IPS DF 19.7 (cell line): ENCODE data around the gene NOP9.

Source experiments
- DNase-seq: peaks from one replicate; pipeline ENCODE4 v3.0.0-alpha.2; 2013; ENCODE audit warnings: low read depth, low spot score

Gene NOP9

DNA sequence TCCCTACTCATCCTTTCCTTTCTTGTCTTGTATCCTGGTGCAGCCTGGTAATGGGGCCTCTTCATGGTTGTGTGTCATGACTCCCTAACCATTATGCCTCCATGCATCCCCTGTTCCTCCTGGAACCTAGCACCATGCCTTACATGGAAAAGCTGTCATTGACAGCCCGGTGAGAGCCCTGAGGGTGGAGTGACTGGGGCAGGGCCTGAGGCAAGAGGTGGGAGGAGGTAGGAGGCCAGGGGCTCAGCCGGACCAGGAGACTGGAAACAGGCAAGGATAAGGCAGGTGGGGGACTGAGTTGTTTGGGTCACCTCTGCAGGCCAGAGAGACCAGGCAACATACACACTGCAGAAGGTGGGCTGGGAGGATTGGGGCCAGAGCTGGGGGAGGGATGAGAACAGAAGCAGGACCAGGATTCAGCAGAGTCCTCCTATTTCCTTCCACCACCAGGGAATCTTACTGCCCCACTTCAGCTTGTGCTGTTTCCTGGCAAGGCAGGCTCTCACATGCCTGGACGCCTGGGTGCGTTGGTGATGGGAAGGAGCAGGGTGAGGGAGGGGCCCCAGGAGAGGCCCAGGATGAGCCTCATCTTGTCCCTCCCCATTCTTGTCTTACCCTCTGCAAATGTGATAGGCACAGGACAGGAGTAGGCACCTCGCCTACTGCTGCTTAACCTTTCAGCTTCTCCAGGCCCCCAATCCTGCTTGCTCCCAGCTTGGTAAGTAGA, 10.1 kb downstream of the NOP9 start, which contains the start of gene LTB4R2:
TSS of gene LTB4R2 (plus strand) at position 603 of the 727 bp plus-strand sequence. CDS start 525 bp downstream, outside the sequence.
- no peak for DNase-seq

DNA sequence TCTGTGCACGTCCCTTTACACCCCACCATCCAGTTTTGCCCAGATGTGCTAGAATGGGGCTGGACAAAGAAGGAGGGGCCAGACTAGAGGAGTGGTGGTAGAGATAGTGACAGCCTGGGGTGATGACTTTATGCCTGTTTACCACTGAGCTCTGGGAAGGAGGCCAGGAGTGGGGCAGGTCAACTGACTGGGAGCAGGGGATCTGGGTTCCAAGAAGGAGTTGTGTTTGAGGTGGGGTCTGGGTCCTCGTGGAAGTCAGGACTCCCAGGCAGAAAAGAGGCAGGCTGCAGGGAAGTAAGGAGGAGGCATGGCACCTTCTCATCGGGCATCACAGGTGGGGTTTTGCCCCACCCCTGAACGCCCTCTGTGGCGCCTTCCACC, 10.6 kb downstream of the NOP9 start:
- no peak for DNase-seq

DNA sequence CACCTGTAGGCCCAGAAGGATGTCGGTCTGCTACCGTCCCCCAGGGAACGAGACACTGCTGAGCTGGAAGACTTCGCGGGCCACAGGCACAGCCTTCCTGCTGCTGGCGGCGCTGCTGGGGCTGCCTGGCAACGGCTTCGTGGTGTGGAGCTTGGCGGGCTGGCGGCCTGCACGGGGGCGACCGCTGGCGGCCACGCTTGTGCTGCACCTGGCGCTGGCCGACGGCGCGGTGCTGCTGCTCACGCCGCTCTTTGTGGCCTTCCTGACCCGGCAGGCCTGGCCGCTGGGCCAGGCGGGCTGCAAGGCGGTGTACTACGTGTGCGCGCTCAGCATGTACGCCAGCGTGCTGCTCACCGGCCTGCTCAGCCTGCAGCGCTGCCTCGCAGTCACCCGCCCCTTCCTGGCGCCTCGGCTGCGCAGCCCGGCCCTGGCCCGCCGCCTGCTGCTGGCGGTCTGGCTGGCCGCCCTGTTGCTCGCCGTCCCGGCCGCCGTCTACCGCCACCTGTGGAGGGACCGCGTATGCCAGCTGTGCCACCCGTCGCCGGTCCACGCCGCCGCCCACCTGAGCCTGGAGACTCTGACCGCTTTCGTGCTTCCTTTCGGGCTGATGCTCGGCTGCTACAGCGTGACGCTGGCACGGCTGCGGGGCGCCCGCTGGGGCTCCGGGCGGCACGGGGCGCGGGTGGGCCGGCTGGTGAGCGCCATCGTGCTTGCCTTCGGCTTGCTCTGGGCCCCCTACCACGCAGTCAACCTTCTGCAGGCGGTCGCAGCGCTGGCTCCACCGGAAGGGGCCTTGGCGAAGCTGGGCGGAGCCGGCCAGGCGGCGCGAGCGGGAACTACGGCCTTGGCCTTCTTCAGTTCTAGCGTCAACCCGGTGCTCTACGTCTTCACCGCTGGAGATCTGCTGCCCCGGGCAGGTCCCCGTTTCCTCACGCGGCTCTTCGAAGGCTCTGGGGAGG, 11.3 kb downstream of the NOP9 start, which contains the start of gene LTB4R:
TSS of gene LTB4R (plus strand) at position 857 of the 959 bp plus-strand sequence. CDS start 4,150 bp downstream, outside the sequence.
- DNase-seq = no peak

DNA sequence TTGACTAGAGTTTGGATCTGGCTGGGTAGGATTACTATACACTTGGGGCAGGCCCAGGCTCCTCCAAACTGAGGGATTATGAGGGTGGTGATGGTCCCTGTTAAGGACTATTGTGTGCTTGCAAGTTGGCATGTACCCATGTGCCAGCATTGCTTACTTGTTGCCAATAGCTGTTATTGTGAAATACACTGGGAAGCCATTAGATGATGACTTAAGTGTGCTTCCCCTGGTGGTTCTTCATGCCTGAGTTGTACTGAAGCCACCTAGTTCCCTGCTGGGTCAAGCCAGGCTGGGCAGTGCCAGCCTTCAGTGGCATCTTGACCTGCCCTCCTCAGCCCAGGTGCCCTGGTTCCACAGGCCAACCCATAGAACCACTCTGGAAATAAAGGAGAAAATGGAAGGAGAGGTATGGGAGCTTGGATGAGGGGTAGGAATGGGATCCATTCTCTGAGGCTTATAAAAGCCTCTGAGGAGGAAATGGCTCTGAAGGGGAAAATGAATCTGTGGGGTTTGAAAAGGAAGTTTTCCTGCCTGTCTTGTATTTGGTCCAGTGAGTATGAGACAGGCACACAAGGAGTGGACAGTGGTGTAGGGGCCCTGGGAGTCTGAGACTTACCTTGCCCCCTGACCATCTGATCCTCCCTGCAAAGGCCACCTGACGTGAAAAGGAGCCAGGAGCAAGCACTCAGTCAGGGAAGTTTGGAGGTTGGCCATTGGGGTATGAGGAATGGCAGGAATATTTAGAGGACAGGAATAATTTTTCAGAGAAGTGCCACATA, 12.4 kb downstream of the NOP9 start:
- no peak for DNase-seq

DNA sequence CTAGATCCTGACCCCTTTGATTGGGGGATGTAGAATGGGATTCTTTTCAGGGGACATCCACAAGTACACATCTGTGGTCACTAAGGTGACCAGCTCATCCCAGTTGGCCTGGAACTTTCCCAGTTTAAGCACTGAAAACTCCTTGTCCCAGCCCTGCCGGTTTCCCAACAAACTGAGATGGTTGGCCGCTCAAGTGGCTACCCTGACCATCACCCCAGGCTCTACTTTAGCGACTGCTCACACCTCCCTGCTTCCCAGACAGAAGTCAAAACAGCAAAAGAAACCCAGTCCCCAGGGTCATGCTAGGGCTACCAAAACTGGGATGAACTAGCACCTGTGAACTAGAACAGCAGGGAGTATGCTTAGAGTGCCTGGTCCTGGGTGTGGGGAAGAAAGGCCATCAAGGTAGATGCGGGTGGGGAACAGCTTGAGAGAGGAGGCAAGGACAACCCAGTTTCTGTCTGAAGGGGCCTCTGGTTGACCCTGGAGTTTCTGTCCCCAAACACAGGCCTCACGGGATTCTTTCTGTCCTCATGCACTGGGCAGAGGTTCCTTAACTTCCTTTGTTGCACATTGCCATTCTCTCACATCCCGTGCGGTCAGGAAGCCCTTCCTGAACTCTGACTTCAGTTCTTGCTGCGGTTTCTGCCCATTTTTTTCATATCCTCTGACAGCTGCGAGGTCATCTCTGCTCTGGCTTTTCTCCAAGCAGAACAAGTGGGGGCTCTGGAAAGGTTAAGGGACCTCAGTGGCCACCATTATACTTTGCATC, 13.3 kb downstream of the NOP9 start:
- DNase-seq = no peak

DNA sequence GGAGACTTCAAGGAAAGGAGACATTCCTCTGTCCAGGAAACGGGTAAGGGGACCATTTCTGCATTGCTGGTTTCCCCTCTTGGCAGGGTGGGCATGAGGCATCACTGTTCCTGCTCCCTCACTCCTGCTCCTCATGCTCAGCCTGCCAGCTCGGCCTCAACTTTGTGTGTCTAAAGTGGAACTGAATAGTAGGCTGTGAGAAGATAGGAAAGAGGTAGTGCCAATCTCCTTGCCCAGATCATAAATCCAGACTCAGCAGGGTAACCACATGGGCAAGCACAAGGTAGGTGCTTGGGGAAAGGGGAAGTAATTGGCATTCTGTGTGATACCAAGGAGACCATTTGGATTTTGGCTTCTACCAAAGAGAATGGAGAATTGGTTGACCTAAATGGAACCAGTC, 14.3 kb downstream of the NOP9 start:
- DNase-seq = no peak

DNA sequence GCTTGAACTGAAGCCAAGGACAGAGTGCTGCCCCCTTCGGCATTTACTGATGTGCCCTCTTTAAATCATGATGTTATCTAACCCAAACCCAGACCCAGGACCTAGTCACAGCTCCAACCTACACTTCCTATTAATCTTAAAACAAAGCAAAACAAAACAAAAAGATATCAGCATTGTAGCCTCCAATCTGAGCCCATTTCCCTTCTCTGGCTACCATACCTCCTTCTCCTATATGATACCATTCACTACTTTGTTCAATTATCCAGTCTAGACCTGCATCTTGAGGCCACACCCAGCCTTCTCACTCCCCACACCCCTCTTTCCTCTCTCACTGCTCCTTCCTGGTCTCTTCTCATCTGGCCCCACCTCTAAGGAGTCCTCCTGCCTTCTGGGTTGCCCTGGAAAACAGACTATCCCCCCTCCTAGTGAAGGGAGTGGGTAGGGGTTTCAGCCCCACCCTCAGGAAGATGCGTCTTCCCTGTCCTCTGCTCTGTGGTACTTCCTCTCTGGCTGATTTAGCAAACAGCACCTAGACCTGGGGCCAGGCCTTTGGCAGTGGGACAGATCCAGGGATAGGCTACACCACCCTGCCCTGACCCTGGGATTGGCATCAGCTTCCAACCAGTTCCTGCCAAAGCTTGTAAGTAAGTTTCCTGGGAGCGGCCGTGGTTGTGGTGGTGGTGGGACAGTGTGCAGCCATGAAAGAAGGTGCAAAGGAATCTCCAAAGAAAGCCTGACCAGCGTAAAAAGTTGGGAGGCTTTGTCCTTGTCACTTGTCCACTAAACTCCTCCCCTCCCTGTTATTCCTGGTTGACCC, 14.9 kb downstream of the NOP9 start:
- DNase-seq = no peak

DNA sequence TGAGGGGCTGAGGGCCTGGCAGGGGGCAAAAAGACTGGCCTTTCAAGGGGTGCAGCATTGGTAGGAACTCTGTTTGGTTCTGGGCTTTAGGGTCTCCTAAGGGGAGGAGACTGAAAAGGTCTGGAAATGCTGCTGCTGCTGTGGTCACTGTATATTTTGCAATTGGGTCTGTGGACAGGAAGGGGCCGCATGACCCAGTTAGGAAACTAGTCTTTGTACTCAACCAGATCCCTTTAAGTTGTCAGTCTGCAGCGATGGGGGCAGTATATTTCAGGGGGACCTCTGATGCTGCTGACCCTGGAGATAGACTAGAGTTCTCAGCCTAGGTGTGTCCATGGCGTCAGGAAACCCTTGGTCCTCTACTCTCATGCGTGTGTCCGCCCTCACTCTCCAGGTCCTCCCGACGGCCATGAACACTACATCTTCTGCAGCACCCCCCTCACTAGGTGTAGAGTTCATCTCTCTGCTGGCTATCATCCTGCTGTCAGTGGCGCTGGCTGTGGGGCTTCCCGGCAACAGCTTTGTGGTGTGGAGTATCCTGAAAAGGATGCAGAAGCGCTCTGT, 15.7 kb downstream of the NOP9 start:
- no peak for DNase-seq

DNA sequence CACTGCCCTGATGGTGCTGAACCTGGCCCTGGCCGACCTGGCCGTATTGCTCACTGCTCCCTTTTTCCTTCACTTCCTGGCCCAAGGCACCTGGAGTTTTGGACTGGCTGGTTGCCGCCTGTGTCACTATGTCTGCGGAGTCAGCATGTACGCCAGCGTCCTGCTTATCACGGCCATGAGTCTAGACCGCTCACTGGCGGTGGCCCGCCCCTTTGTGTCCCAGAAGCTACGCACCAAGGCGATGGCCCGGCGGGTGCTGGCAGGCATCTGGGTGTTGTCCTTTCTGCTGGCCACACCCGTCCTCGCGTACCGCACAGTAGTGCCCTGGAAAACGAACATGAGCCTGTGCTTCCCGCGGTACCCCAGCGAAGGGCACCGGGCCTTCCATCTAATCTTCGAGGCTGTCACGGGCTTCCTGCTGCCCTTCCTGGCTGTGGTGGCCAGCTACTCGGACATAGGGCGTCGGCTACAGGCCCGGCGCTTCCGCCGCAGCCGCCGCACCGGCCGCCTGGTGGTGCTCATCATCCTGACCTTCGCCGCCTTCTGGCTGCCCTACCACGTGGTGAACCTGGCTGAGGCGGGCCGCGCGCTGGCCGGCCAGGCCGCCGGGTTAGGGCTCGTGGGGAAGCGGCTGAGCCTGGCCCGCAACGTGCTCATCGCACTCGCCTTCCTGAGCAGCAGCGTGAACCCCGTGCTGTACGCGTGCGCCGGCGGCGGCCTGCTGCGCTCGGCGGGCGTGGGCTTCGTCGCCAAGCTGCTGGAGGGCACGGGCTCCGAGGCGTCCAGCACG, 16.4 kb downstream of the NOP9 start:
- DNase-seq = no peak

DNA sequence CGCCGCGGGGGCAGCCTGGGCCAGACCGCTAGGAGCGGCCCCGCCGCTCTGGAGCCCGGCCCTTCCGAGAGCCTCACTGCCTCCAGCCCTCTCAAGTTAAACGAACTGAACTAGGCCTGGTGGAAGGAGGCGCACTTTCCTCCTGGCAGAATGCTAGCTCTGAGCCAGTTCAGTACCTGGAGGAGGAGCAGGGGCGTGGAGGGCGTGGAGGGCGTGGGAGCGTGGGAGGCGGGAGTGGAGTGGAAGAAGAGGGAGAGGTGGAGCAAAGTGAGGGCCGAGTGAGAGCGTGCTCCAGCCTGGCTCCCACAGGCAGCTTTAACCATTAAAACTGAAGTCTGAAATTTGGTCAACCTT, 16.9 kb downstream of the NOP9 start:
- no peak for DNase-seq

DNA sequence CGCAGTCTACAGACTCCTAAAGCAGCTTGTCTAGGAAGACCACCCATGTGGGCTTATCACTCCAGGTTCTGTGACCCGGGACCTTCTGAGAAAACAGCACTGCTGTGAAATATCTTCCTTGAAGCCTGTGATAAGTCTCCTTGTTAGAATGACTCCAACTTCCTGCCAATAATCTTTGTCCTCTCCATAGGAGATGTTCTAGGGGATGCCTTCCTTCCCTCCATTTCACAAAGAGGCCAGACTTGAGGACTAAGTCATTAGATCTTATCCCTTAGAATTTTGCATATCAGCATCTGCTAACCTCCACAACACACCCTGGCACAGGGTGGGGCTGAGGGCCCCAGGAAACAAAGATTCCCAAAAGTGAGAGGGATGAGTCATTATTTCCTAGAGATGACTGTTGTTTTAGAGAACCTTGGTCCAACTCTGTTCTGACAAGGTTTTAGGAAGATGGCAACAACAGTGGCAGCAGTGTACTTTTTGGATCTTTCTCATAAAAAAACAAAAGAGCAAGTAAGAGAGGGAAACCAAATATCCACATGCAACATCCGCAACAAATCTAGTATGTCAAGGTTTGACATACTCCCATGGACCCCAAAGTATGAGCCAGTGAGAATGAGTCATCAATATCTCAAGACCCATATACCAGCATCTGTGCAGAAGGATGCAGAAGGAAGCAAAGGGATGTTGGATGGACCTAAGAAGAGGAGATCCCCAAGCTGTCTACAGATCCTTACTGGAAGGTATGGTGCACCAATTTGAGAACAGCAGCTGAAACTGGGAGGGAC, 17.7 kb downstream of the NOP9 start:
- DNase-seq = no peak

DNA sequence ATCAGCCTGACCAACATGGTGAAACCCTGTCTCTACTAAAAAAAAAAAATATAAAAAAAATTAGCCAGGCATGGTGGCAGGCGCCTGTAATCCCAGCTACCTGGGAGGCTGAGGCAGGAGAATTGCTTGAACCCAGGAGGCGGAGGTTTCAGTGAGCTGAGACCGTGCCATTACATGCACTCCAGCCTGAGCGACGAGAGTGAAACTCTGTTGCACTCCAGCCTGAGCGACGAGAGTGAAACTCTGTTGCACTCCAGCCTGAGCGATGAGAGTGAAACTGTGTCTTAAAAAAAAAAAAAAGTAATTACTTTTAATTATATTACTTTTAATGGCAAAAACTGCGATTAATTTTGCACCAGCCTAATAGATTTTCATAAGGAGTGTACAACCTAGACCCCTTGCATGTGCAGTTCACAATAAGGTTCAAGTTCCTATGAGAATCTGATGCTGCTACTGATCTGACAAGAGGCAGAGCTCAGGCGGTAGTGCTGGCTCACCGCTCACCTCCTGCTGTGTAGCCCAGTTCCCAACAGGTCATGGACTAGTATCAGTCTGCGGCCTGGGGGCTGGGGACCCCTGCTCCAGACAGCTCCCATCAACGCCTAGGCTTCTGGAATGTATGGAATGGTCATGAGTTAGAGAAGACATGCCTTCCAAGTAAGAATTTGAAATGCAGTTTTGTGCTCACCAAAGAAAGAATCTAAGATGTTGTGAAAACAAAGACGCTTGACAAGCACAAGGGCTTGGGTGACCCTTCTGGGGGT, 21.7 kb downstream of the NOP9 start:
- DNase-seq = no peak

DNA sequence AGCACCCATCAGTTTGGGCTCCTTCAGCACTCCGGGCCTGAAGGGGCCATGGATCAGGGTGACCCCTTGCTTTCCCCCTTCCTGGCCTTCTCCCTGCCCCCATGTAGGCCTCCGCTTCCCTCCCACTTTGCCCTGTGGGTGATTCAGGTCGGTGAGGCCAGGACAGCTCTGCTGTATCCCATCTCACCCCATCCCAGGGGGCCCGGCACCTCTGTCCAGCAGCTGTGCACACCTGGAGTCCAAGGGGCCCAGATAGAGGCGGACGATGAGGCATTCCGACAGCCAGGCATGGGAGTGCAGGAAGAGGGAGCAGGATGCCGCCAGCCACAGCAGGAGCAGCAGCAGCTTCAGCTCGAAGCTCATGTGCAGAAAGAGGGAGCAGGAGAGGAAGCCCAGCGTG, 23.0 kb downstream of the NOP9 start:
- no peak for DNase-seq

DNA sequence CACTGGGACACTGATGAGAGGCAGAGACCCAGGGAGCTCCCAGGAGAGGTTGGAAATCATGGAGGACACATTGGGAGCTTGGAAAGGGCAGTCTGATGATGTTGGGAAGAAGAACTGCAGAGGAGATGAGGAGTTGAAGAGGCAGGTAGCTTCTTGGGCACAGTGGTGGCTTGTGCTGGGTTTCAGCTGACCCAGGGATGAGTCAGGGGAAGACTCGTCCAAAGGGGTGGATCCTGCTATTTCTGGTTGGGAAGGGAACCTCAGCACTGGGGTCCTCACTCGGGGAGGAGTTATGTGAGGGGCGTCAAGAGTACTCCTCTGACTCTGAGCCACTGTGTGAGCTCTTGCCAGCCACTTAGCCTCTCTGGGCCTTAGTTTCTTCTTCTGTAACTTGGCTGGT, 23.7 kb downstream of the NOP9 start:
- DNase-seq = no peak

DNA sequence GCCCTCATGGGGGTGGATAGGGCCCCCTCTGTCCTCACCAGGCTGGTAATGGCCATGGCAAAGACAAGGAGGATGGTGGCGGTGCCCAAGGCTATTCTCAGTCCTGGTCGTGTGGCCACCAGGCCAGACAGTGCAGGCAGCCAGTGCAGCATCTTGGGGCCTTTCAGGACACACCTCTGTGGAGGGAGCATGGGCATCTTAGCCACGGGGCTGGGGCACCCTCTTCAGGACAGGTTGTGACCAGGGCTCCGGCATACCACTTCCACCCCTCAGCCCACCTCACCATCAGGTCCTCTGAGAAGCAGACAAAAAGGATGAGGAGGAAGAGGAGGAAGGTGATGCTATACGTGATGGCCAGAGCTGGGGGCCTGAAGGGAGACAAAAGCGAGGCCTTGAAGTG, 24.4 kb downstream of the NOP9 start:
- no peak for DNase-seq

DNA sequence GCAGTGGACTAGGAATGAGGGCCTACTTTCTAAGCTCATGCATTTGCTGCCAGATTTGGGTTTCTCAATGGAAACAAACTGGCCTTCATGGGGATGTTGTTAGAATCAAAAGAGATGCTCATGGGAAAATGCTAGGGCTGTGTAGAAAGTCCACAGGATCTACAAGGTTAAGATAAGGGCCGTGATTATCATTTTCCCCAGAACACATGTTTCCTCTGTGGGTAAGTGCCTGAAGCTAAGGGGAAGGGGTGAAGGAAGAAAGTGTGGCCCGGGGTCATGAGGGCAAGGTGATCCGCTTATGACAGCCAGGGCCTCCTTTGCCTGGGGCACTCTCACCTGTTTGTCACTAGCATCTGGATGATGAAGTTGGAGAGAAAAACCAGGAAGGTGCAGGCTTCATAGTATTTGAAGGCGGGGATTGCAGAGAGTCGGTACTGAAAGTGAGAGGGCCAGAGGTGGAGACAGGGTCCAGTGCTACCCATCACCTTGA, 25.4 kb downstream of the NOP9 start:
- no peak for DNase-seq

DNA sequence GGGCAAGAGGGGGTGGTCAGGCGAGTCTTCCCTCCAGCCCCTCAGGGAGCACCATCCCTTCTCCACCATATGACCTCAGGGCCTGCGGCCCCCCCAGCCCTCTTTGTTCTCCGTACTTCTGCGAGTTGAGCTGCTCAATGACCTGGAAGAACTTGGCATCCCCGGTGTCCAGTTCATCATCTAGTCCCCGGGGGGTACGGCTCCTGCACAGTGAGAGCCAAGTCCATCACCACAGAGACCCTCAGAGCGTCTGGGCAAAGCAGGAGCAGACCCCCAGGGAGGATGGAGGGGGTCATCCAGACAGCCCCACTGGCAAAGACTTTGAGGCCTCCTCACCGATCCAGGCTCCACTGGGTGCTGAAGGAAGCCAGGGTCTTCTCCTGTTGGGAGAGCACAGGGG, 26.3 kb downstream of the NOP9 start:
- DNase-seq = no peak
